Neural crest cell (in vitro differentiated cells): ENCODE data around the gene CHIT1. TPM values are rescaled to one million over a fixed set of nuclear protein-coding genes. Genes with fewer than 3 reads are reported as not detected.
"Not testable (repeated sequence)": the region's sequence is repeated elsewhere in the genome, so short reads cannot be mapped to it uniquely, and the experiment has no call there.

ENCODE experiments used
- DNase-seq: peaks from one replicate; pipeline ENCODE4 v3.0.0; 2021; ENCODE audit warnings: low read depth, mixed read lengths, low spot score
- H3K27ac Mint-ChIP-seq: one replicate; pipeline ENCODE4 v1.8.0; 2021; ENCODE audit warnings: mild to moderate bottlenecking, mixed read lengths; ENCODE audit not compliant: unreplicated experiment
- H3K27me3 Mint-ChIP-seq: 2 replicates; pipeline ENCODE4 v1.8.0; 2021; ENCODE audit warnings: low read depth, mild to moderate bottlenecking, mixed read lengths
- H3K36me3 Mint-ChIP-seq: 2 replicates; pipeline ENCODE4 v1.8.0; 2021; ENCODE audit warnings: low read depth, mild to moderate bottlenecking, mixed read lengths
- H3K4me1 Mint-ChIP-seq: 2 replicates; pipeline ENCODE4 v1.8.0; 2021; ENCODE audit warnings: mixed read lengths
- H3K4me3 Mint-ChIP-seq: one replicate; pipeline ENCODE4 v1.8.0; 2021; ENCODE audit warnings: mild to moderate bottlenecking, mixed read lengths
- H3K9me3 Mint-ChIP-seq: 2 replicates; pipeline ENCODE4 v1.8.0; 2021; ENCODE audit warnings: mixed read lengths
- CTCF ChIP-seq: fragments of 200-600 bp; sonication (generic); conservative IDR thresholded peaks from 2 replicates; pipeline ENCODE4 v1.5.0; 2021; ENCODE audit warnings: antibody characterized with exemption, mild to moderate bottlenecking
- total RNA-seq: library from RNA; stranded (reverse); gene quantifications from 2 replicates; pipeline ENCODE4 v1.2.1, GENCODE V29; 2021

Gene CHIT1
- total RNA-seq, 1 donor from 2014 or later, result not detected

GRCh38 chr1:203239081-203239480 is 9.6 kb upstream of the CHIT1 start:
- Mint-ChIP-seq H3K4me1 (no peaks in the 10 kb centered on the region), H3K9me3 (peaks cover 17% of the 10 kb centered on the region), H3K27me3 (peaks cover 36% of the 10 kb centered on the region), H3K36me3 (no peaks in the 10 kb centered on the region), H3K27ac (no peak overlapping the region), H3K4me3 (no peak overlapping the region)
- no peak for DNase-seq
- no peak for TF ChIP-seq CTCF

DNA sequence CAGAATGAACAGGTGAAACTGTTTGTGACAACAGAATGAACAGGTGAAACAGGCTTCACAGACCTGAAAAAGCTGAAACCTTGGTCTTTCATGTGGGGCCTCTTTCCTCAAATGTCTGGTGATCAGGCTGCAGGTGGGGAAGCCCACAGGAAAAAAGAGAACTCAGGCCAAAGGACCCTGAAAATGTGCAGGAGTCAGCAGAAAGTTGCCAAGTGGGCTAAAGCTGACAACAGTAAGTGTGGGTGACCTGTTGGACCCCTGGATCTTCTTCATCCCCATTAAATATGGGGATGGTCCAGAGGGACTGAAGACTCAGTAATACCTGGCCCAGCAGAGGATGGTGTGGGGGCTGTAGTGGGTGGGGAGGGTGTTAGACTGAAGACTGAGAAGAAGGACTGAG is 9.1 kb upstream of the CHIT1 start:
- Mint-ChIP-seq H3K27ac (no peak overlapping the region), H3K4me1 (no peaks in the 10 kb centered on the region), H3K36me3 (peaks cover 2% of the 10 kb centered on the region), H3K9me3 (peaks cover 22% of the 10 kb centered on the region), H3K4me3 (no peak overlapping the region), H3K27me3 (peaks cover 36% of the 10 kb centered on the region)
- TF ChIP-seq CTCF, result no peak
- no peak for DNase-seq

DNA sequence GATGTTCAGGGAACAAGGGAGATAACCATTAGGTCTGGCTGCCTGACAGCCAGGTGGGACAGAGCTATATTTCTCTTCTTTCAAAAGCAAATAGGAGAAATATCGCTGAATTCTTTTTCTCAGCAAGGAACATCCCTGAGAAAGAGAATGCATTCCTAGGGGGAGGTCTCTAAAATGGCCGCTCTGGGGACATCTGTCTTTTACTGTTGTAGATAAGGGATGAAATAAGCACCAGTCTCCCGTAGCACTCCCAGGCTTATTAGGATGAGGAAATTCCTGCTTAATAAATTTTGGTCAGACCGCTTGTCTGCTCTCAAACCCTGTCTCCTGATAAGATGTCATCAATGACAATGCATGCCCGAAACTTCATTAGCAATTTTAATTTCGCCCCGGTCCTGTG is 5.4 kb upstream of the CHIT1 start:
- peaks cover 22% of the 10 kb centered on the region for H3K9me3 Mint-ChIP-seq
- not testable (repeated sequence) for DNase-seq, H3K4me1 Mint-ChIP-seq, H3K27ac Mint-ChIP-seq, H3K36me3 Mint-ChIP-seq, H3K4me3 Mint-ChIP-seq
- H3K27me3 Mint-ChIP-seq, result peaks cover 45% of the 10 kb centered on the region

DNA sequence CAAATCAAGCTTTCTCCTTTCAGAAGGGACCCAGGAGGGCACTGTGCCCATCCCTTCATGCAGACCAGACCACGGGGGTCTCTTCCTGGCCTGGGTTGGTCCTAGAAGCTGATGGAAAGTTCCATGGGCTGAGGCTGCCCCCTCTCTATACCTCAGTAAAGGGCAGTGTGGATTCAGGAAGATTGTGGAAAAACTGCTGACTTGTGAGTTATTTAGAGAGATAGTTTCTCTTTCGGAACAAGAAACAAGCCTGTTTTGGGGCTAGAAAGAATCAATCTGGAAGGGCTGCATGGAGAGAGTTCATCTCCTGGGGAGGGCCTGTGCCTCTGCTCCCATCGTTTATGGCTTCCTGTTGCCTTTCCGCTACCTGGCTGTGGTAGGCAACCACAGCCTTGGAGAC is 803 bp downstream of the CHIT1 start:
- no peak overlapping the region for H3K27ac Mint-ChIP-seq
- peaks cover 40% of the 10 kb centered on the region for H3K27me3 Mint-ChIP-seq
- no peak overlapping the region for H3K4me3 Mint-ChIP-seq
- peaks cover under 1% of the 10 kb centered on the region for H3K36me3 Mint-ChIP-seq
- H3K4me1 Mint-ChIP-seq, result no peaks in the 10 kb centered on the region
- TF ChIP-seq CTCF, result no peak
- DNase-seq, result no peak
- H3K9me3 Mint-ChIP-seq, result peaks cover under 1% of the 10 kb centered on the region

DNA sequence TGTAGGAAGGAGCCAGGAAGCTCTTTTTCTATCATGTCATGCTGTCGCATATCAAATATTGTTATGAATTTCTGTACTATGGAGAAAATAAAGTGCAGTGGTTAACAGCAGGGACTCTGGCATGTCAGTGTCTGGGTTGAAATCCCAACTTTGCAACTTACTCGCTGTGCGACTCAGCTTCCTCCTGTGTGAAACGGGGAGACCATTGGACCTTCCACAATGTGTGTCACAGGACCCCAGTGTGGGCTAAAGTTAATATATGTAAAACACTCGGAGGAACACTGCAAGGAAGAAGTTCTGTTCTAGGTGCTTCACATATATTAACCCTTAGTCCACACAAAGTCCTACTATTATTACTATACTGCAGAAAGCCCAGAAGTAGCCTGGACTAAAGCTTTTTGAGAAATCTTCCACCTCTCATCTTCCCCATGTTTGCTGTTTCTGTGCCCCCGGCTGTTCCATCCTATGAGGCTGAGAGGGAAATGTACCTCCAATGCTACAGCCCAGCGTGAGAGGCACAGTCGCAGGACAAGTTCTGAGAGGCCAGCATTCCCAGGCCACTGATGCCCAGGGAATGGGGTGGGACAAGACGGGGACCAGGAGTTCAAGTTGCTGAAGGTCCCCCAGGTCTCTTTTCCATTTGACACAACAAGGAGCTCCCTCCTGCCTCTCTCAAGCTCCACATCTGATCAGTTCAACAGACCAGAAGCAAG is 1.9 kb downstream of the CHIT1 start:
- no peaks in the 10 kb centered on the region for H3K36me3 Mint-ChIP-seq
- H3K9me3 Mint-ChIP-seq, result no peaks in the 10 kb centered on the region
- no peak for TF ChIP-seq CTCF
- DNase-seq, result no peak
- no peak overlapping the region for H3K4me3 Mint-ChIP-seq
- peaks cover 29% of the 10 kb centered on the region for H3K27me3 Mint-ChIP-seq
- no peaks in the 10 kb centered on the region for H3K4me1 Mint-ChIP-seq
- no peak overlapping the region for H3K27ac Mint-ChIP-seq

GRCh38 chr1:203225071-203225470 is 4.4 kb downstream of the CHIT1 start:
- Mint-ChIP-seq H3K4me1 (no peaks in the 10 kb centered on the region), H3K9me3 (no peaks in the 10 kb centered on the region), H3K27ac (no peak overlapping the region), H3K36me3 (no peaks in the 10 kb centered on the region), H3K27me3 (peaks cover 15% of the 10 kb centered on the region), H3K4me3 (no peak overlapping the region)
- TF ChIP-seq CTCF, result no peak
- DNase-seq, result no peak
